ENCODE measurements around the gene SLC25A13. TPM values are rescaled to one million over a fixed set of nuclear protein-coding genes. Genes with fewer than 3 reads are reported as not detected.

Gene SLC25A13
- total and polyA plus RNA-seq, 9 of the 15 experiments (the other 6 are each of a cell fraction or from before 2014, with no cell fraction given): 21.4 to 80.2 (median 58.7) TPM

DNA sequence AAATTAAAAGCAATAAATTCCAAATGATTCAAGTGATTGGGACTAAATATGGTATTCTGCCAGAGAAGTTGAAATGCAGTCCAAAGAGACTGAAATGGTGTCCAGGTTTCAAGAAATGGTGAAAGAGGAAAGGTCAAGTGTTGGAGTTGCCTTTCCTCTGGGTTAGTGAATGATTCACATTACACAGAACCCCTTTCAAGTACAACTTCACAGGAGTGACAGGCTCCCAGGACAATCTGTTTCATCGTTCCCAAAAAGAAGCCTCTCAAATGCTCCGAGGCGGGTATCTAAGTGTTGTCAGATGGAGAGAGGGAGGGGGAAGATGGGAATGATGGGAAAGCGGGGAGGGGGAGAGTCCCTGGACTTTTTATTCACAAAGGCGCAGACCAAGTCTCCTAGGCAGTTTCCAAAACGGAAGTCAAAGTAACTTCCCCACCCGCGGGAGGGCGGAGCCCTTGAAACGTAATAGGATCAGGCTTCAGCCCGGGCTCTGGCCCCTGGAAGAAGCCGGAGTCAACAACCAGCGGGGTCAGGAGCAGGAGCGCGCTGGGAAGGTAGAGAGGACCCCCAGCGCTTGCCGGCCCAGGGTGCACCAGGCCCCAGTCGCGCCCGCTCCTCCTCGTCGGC is 754 bp downstream of the SLC25A13 start (continued):
- peak; percentile 78; the same call in 1 of the 2 replicates for TF ChIP-seq THAP12 (CRISPR knock-in tag; IDR thresholded peaks at IDR 0.05)
- TF ChIP-seq, protein P1, sequence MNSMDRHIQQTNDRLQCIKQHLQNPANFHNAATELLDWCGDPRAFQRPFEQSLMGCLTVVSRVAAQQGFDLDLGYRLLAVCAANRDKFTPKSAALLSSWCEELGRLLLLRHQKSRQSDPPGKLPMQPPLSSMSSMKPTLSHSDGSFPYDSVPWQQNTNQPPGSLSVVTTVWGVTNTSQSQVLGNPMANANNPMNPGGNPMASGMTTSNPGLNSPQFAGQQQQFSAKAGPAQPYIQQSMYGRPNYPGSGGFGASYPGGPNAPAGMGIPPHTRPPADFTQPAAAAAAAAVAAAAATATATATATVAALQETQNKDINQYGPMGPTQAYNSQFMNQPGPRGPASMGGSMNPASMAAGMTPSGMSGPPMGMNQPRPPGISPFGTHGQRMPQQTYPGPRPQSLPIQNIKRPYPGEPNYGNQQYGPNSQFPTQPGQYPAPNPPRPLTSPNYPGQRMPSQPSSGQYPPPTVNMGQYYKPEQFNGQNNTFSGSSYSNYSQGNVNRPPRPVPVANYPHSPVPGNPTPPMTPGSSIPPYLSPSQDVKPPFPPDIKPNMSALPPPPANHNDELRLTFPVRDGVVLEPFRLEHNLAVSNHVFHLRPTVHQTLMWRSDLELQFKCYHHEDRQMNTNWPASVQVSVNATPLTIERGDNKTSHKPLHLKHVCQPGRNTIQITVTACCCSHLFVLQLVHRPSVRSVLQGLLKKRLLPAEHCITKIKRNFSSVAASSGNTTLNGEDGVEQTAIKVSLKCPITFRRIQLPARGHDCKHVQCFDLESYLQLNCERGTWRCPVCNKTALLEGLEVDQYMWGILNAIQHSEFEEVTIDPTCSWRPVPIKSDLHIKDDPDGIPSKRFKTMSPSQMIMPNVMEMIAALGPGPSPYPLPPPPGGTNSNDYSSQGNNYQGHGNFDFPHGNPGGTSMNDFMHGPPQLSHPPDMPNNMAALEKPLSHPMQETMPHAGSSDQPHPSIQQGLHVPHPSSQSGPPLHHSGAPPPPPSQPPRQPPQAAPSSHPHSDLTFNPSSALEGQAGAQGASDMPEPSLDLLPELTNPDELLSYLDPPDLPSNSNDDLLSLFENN (IDR thresholded peaks at IDR 0.05; ENCODE audit: low read depth in 2 of 2, low read length in 2 of 2): 0 out of 4 replicates have a peak, but pooled peaks of 1 of the 2 experiments have one; percentile 30
- 0 out of 4 replicates have a peak, but pooled peaks of 1 of the 2 experiments have one; percentile 17 for TF ChIP-seq MAZ (CRISPR knock-in tag; conservative IDR thresholded peaks at IDR 0.05 in 1 of 2, IDR thresholded peaks at IDR 0.05 in 1 of 2)
- no peak for TF ChIP-seq SRSF3 (IDR thresholded peaks at IDR 0.05; ENCODE audit: insufficient read depth, low read length)
- peak; percentile 41 for TF ChIP-seq HMGN3 (IDR thresholded peaks at IDR 0.05; ENCODE audit: borderline replicate concordance, extremely low read depth, insufficient read length, low read depth, low read length)
- TF ChIP-seq ZNF133 (CRISPR knock-in tag; IDR thresholded peaks at IDR 0.05): 0 out of 2 replicates have a peak, but pooled peaks have one; percentile 13
- TF ChIP-seq TBL1XR1 (IDR thresholded peaks at IDR 0.05; ENCODE audit: low read length in 2 of 2): peak in 1 of 2 experiments; percentile 14; a peak in 1 of 4 replicates
- TF ChIP-seq CREB1 (IDR thresholded peaks at IDR 0.05): peak; percentile 41; the same call in 1 of the 2 replicates
- TF ChIP-seq CREB1 (CRISPR knock-in tag; IDR thresholded peaks at IDR 0.05): no peak
- no peak for TF ChIP-seq ZNF707 (CRISPR knock-in tag; conservative IDR thresholded peaks at IDR 0.05)
- TF ChIP-seq AFF1 (IDR thresholded peaks at IDR 0.05; ENCODE audit: low read depth in 1 of 2, partially characterized antibody in 2 of 2): peak in 1 of 2 experiments; percentile 51
- TF ChIP-seq ETV1 (tag; conservative IDR thresholded peaks at IDR 0.05; ENCODE audit: low read depth): peak; percentile 49; the same call in 1 of the 2 replicates
- peak; percentile 80 for TF ChIP-seq TAF1 (IDR thresholded peaks at IDR 0.05; ENCODE audit: control insufficient read depth, extremely low read depth, insufficient read depth, low read length, severe bottlenecking)
- TF ChIP-seq RBM39 (optimal IDR thresholded peaks at IDR 0.05; ENCODE audit: low read depth, low read length): peak; percentile 72

Data from K562 (cell line).